ENCODE results near the gene PDE1C. TPM values are rescaled to one million over a fixed set of nuclear protein-coding genes. Genes with fewer than 3 reads are reported as not detected.

The PDE1C gene
- total RNA-seq, 1 experiment from 2014 or later: 14.1 TPM

DNA sequence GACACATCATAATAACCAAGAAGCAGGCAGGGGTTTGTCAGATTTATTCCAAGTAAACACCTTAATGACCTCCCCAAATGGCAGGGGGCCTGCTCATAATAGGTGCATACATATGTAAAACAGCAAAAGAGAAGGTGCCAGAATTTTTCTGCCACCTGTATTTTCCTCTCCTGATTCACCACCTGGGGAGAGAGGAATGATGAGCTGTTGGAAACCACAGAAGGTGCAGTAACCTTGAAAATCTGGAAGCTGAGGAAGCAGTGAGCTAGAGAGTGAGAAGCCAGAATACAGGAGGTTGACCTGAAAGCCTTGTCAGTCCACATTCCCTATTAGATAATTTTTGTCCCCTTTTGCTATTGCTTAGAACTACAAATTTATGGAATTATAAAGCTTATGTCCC lies 46.2 kb upstream of the PDE1C start:
- H3K36me3 ChIP-seq (ENCODE audit: low read depth, low read length): peaks cover 4% of the 10 kb centered on the region
- no peaks in the 10 kb centered on the region for H3K79me2 ChIP-seq (ENCODE audit: low read length)
- ChIA-PET POLR2A (ENCODE audit: unreplicated experiment) (interaction anchor here (0.5 kb wide), 1 partner anchor 160 kb away, joined by 6 read pairs; no protein-coding TSS in a partner anchor), CTCF (interaction anchor here (0.6 to 1.0 kb wide), 2 partner anchors 19 to 48 kb away, joined by 3 read pairs; no protein-coding TSS in a partner anchor)
- H4K20me1 ChIP-seq (ENCODE audit: low read length): no peaks in the 10 kb centered on the region
- peaks cover 17% of the 10 kb centered on the region; the same call in 1 of the 2 replicates for H3K4me1 ChIP-seq (ENCODE audit: insufficient read depth, low read length)
- peak; percentile 25 for ATAC-seq
- TSS peak; percentile 98 for BruUV-seq (replicated peaks)
- no peak overlapping the region for H3K4me3 ChIP-seq (ENCODE audit: low read length)
- H3K4me2 ChIP-seq (ENCODE audit: low read length): no peak overlapping the region
- H3K9ac ChIP-seq (ENCODE audit: low read length): no peak overlapping the region
- peak overlapping the region; percentile 20; the same call in 1 of the 2 replicates for H3K27ac ChIP-seq (ENCODE audit: low read length)
- H2AFZ ChIP-seq (ENCODE audit: low read length): no peak overlapping the region
- H3K9me3 ChIP-seq (ENCODE audit: low read length): peaks cover 9% of the 10 kb centered on the region
- no peaks in the 10 kb centered on the region for H3F3A ChIP-seq (ENCODE audit: low read length, unreplicated experiment)
- H3K9me2 ChIP-seq (replicated peaks; ENCODE audit: low read length): no peaks in the 10 kb centered on the region
- peak; percentile 50 for DNase-seq
- no peaks in the 10 kb centered on the region for H3K27me3 ChIP-seq (ENCODE audit: low read length)
- intact Hi-C loops (cut with micrococcal nuclease): loop anchor here (2.0 to 5.0 kb wide), 2 partner anchors 46 to 86 kb away; no protein-coding TSS in a partner anchor
- TF ChIP-seq EZH2 (IDR thresholded peaks at IDR 0.05; ENCODE audit: low read length, unreplicated experiment) (no peak), EZH2phosphoT487 (IDR thresholded peaks at IDR 0.05; ENCODE audit: borderline replicate concordance, low read length) (no peak)
- TF ChIP-seq, protein P1, sequence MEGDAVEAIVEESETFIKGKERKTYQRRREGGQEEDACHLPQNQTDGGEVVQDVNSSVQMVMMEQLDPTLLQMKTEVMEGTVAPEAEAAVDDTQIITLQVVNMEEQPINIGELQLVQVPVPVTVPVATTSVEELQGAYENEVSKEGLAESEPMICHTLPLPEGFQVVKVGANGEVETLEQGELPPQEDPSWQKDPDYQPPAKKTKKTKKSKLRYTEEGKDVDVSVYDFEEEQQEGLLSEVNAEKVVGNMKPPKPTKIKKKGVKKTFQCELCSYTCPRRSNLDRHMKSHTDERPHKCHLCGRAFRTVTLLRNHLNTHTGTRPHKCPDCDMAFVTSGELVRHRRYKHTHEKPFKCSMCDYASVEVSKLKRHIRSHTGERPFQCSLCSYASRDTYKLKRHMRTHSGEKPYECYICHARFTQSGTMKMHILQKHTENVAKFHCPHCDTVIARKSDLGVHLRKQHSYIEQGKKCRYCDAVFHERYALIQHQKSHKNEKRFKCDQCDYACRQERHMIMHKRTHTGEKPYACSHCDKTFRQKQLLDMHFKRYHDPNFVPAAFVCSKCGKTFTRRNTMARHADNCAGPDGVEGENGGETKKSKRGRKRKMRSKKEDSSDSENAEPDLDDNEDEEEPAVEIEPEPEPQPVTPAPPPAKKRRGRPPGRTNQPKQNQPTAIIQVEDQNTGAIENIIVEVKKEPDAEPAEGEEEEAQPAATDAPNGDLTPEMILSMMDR (conservative IDR thresholded peaks at IDR 0.05; ENCODE audit: low read depth, low read length): no peak

DNA sequence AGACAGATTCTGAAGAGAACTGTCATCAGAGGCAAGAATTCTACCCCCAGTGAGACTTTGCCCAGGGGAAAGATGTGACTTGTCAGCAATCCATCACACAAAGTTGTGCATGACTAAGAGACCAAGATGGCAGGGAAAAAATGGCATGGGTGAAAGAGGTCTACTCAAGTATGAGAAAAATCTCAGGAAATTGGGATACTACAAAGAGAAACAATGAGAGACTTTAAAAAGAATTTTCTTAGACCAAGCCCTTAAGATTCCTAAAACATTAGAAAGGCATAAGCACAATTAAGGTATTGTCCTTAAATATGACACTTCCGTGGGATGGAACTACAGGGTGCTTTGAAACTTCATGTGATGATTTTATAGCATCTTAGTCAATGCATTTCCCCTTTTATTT lies 45.6 kb upstream of the PDE1C start:
- Histone ChIP-seq H3K79me2 (ENCODE audit: low read length) (no peaks in the 10 kb centered on the region), H3K9ac (ENCODE audit: low read length) (no peak overlapping the region), H3K4me2 (ENCODE audit: low read length) (no peak overlapping the region), H3K27ac (ENCODE audit: low read length) (peak overlapping the region; percentile 20; the same call in 1 of the 2 replicates), H3F3A (ENCODE audit: low read length, unreplicated experiment) (no peaks in the 10 kb centered on the region), H3K36me3 (ENCODE audit: low read depth, low read length) (peaks cover 8% of the 10 kb centered on the region), H3K4me1 (ENCODE audit: insufficient read depth, low read length) (peaks cover 17% of the 10 kb centered on the region; the same call in 1 of the 2 replicates), H2AFZ (ENCODE audit: low read length) (no peak overlapping the region), H3K27me3 (ENCODE audit: low read length) (no peaks in the 10 kb centered on the region), H3K9me2 (replicated peaks; ENCODE audit: low read length) (no peaks in the 10 kb centered on the region), H3K4me3 (ENCODE audit: low read length) (no peak overlapping the region), H4K20me1 (ENCODE audit: low read length) (no peaks in the 10 kb centered on the region), H3K9me3 (ENCODE audit: low read length) (peaks cover 15% of the 10 kb centered on the region)
- ChIA-PET POLR2A (ENCODE audit: unreplicated experiment) (no interaction called here), CTCF (interaction anchor here (1.0 kb wide), 1 partner anchor 48 kb away, joined by 3 read pairs; no protein-coding TSS in a partner anchor)
- TF ChIP-seq EZH2phosphoT487 (IDR thresholded peaks at IDR 0.05; ENCODE audit: borderline replicate concordance, low read length) (no peak), EZH2 (IDR thresholded peaks at IDR 0.05; ENCODE audit: low read length, unreplicated experiment) (no peak)
- TF ChIP-seq, protein P1 (conservative IDR thresholded peaks at IDR 0.05; ENCODE audit: low read depth, low read length): no peak
- ATAC-seq: peak; percentile 90
- BruUV-seq (replicated peaks): no TSS peak
- intact Hi-C loops (cut with micrococcal nuclease): loop anchor here (2.0 to 5.0 kb wide), 2 partner anchors 47 to 86 kb away; no protein-coding TSS in a partner anchor
- DNase-seq: peak; percentile 81

DNA sequence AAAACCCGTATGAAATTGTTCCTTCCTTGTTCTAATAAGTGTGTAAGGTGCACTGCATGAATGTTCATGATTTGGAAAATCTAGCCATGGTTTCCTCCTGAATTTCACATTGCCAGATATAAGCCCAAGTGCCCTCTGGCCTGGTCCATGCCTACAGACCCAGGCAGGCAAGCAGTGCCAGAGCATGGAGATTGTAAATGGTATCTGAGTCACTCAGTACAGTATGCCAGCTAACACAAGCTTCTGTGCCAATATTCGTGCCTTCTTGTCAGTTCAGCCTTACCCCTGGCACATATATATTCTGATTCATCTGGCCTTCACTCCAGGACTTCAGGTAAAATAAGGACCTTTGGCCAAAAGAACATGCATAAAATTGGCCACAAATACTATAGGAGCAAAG lies 38.4 kb upstream of the PDE1C start:
- H3F3A ChIP-seq (ENCODE audit: low read length, unreplicated experiment): peaks cover 4% of the 10 kb centered on the region
- no peak overlapping the region for H2AFZ ChIP-seq (ENCODE audit: low read length)
- intact Hi-C loops (cut with micrococcal nuclease): loop anchor here (2.0 to 5.0 kb wide), 2 partner anchors 61 to 170 kb away; no protein-coding TSS in a partner anchor
- TF ChIP-seq, protein P1 (conservative IDR thresholded peaks at IDR 0.05; ENCODE audit: low read depth, low read length): no peak
- TF ChIP-seq EZH2 (IDR thresholded peaks at IDR 0.05; ENCODE audit: low read length, unreplicated experiment) (no peak), EZH2phosphoT487 (IDR thresholded peaks at IDR 0.05; ENCODE audit: borderline replicate concordance, low read length) (no peak)
- H3K27me3 ChIP-seq (ENCODE audit: low read length): no peaks in the 10 kb centered on the region
- peaks cover 21% of the 10 kb centered on the region for H3K9me3 ChIP-seq (ENCODE audit: low read length)
- BruUV-seq (replicated peaks): no TSS peak
- no peaks in the 10 kb centered on the region for H3K79me2 ChIP-seq (ENCODE audit: low read length)
- no peaks in the 10 kb centered on the region for H4K20me1 ChIP-seq (ENCODE audit: low read length)
- ATAC-seq: peak; percentile 98
- peak overlapping the region; percentile 44 for H3K4me2 ChIP-seq (ENCODE audit: low read length)
- H3K9ac ChIP-seq (ENCODE audit: low read length): peak overlapping the region; percentile 17; the same call in 1 of the 2 replicates
- ChIA-PET POLR2A (ENCODE audit: unreplicated experiment) (interaction anchor here (0.7 kb wide), 1 partner anchor 15 kb away, joined by 3 read pairs; no protein-coding TSS in a partner anchor), CTCF (no interaction called here)
- H3K4me3 ChIP-seq (ENCODE audit: low read length): no peak overlapping the region
- H3K9me2 ChIP-seq (replicated peaks; ENCODE audit: low read length): no peaks in the 10 kb centered on the region
- H3K27ac ChIP-seq (ENCODE audit: low read length): peak overlapping the region; percentile 79
- peaks cover 20% of the 10 kb centered on the region for H3K4me1 ChIP-seq (ENCODE audit: insufficient read depth, low read length)
- peak; percentile 97 for DNase-seq
- H3K36me3 ChIP-seq (ENCODE audit: low read depth, low read length): peaks cover 10% of the 10 kb centered on the region
